Activated T-cell treated with anti-CD3 and anti-CD28 coated beads for 1 hour (primary cell): Measurements from ENCODE around the gene ZBTB24.
A peak's percentile ranks its signal among the peaks of the same experiment; 100 is the strongest.
"Not testable (repeated sequence)": the region's sequence is repeated elsewhere in the genome, so short reads cannot be mapped to it uniquely, and the experiment has no call there.

Experiments used
- DNase-seq: peaks from one replicate; pipeline ENCODE4 v3.0.0-alpha.2; 2020; ENCODE audit warnings: low read depth

Gene ZBTB24

GRCh38 chr6:109482905-109483734 is at the start of gene ZBTB24:
TSS of gene ZBTB24 (minus strand) at chr6:109483219. CDS start at chr6:109482026, 1,193 bp downstream.
- peak; percentile 83 for DNase-seq

GRCh38 chr6:109531446-109531845 is 48.4 kb upstream of the ZBTB24 start:
- no peak for DNase-seq

DNA sequence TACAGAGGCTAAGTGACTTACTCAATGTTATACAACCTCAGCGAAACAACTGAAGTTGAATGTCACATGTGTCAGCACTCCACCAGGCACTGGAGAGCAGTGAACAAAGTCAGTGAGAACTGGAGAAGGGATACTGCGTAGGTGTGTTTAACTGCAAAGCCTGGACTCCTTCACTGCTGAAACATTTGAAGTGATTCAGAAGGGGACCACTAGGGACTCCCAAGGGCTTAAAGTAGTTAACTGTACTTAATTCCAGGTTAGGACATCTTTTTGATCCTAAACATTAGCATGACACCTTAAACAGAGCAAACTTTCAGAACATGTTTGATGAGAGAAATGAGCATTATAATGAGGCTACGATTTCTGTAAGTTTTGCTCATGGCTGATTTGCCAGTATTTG is 45.0 kb upstream of the ZBTB24 start:
- DNase-seq = no peak

GRCh38 chr6:109526905-109527628 is 44.0 kb upstream of the ZBTB24 start:
- DNase-seq = peak; percentile 26

DNA sequence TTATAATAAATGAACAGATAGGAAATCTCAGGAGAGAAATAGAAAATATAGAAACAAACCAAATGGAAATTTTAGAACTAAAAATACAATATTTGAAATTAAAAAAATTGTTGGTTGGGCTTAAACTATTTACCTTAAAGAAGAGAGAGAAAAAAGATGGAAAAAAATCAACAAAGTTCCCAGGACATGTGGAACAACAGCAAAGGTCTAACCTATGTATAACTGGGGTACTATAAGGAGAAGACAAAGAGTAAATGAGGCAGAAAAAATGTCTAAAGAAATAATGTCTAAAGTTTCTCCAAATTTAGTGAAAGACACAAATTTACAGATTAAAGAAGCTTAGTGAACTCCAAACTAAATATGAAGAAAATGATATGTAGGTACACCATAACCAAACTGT is 41.1 kb upstream of the ZBTB24 start:
- DNase-seq = no peak

DNA sequence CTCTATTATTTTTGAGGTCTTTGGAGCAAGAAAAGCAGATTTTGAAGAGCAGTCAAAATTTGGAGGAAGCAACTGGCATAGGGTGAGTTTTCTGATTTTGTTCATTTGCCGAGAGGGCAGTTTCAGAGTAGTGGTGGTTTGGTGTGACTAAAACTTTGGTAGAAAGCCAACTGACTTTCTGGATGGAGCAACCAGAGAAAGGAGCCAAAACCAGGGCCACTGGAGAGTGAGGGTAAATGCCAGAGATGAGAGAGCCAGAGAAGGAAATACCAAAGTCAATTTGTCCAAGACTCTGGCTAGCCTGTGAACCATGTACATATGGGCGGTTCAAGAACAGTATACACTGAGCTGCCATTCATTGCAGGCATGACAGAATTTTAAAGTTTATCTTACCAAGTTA is 40.5 kb upstream of the ZBTB24 start:
- no peak for DNase-seq

DNA sequence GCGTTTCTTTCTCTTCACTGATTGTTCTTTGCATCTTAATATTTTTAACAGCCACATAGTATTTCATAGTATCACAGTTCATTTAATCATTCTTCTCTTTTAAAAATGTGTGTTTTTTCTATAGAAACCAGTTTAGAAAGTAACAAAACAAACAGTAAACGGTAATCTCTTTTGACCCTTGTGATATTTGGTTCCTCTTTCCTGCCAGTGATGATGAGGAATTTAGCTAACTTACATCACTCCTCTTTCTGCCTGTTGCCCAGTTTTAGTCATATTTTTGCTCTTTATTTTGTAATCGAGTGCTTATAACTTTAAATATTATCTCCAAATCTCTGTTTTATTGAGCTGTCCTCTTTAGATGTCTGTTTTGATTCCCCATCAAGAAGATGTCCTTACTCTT is 38.1 kb upstream of the ZBTB24 start:
- no peak for DNase-seq

DNA sequence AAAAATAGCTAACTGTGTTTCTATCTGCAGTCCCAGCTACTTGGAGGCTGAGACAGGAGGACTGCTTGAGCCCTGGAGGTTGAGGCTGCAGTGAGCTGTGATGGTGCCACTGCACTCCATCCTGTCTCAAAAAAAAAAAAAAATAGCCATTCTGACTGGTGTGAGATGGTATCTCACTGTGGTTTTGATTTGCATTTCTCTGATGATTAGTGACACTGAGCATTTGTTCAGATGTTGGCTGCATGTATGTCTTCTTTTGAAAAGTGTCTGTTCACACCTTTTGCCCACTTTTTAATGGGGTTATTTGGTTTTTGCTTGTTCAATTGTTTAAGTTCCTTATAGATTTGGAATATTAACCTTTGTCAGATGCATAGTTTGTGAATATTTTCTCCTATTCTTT is 36.6 kb upstream of the ZBTB24 start:
- not testable (repeated sequence) for DNase-seq

DNA sequence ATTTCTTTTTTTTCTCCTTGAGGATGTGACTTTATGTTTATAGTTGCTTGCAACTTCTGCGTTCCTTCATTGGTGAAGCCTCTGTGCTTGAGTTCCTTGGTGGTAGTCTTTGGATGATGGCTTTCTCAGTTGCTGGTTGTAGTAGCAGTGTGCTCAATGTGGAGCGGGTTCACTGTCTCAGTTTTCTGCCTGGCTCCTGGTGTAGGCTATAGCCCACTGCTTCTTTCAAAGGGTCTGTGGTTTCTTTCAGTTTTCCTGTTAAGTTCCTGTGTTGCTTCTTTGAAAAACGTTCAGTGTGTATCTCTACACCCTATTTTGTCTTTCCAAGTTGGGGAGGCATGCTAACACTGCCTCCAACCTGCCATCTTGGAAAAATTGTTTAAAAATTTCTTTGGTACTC is 33.9 kb upstream of the ZBTB24 start:
- DNase-seq = no peak

- DNase-seq = no peak
These were observed 32.9 kb upstream of the ZBTB24 start for GRCh38 chr6:109515781-109516409.

DNA sequence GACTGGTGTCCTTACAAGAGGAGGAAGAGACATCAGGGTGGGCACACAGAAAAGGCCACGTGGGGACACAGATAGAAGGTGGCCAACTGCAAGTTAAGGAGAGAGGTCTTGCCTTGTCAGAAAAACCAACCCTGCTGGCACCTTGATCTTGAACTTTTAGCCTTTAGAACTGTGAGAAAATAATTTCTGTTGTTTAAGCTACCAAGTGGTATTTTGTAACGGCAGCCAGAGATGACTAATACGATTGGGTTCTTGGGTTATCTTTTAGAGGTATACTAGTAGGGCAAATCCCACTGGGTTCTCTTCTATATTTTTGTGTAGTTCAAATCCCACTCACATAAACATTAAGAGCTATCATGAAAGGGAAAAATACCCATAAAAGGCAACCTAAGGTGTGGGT is 31.9 kb upstream of the ZBTB24 start:
- DNase-seq = no peak

GRCh38 chr6:109513571-109514071 is 30.6 kb upstream of the ZBTB24 start:
- DNase-seq = no peak

GRCh38 chr6:109512271-109512817 is 29.3 kb upstream of the ZBTB24 start:
- no peak for DNase-seq

DNA sequence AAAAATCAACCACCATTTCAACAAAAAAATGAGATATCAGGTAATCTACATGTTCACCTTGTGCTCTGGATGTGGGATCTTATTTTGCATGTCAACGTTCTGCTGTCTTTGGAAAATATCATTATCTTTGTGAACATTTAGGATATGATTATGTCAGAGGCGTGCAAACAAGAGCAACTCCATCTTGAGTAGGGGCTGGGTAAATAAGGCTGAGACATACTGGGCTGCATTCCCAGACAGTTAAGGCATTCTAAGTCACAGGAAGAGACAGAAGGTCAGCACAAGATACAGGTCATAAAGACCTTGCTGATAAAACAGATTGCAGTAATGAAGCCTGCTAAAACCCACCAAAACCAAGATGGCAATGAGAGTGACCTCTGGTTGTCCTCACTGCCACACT is 28.8 kb upstream of the ZBTB24 start:
- no peak for DNase-seq

- no peak for DNase-seq
These were observed 27.3 kb upstream of the ZBTB24 start for GRCh38 chr6:109510358-109510757.

GRCh38 chr6:109508166-109508860 is 25.3 kb upstream of the ZBTB24 start:
- no peak for DNase-seq

DNA sequence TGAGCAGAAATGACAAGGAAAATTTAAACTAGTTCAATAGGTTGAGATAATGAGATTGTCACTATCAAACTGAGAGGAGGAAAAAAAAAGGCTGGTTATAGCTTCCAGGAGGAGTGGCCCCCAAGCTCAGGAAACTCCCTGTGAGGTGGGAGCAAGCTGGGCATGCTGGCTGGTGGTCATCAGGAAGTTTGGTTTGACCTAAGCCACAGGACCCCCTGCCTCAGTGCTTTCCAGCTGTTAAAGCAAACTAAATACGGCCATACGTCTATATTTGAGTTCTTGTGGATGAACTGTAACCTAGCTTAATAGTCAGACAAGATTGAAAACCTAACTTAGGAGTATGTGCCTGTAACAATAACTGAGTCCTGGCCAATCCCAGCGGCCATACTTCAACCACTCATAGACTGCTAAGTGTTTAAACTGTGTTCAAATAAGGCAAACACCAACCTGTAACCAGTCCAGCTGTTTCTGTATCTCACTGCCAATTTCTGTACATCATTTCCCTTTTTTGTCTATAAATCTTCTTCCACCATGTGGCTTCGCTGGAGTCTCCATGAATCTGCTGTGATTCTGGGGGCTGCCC is 24.6 kb upstream of the ZBTB24 start:
- no peak for DNase-seq

DNA sequence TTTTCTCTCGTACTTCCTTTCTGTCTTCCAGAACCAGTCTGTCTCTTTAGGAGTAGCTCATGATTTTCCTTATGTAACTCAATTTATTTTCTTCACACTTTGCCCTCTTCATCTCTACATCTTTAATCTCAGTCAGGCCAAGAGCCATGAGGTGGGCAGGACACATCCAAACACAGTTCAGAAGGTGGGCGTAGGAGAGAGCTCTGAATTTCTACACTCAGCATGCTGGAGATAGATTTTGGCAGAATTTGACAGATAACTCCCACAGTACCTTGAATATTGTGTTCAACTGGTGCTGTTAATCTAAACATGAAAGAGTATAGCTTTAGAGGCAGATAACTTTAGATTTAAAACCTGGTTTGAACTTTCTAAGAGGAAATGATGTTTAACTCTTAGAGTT is 23.8 kb upstream of the ZBTB24 start:
- DNase-seq = no peak

- DNase-seq = no peak
These were observed 23.3 kb upstream of the ZBTB24 start for GRCh38 chr6:109506314-109506713.

- no peak for DNase-seq
These were observed 20.6 kb upstream of the ZBTB24 start for GRCh38 chr6:109503327-109504224.
